ENCODE measurements around the gene ARHGEF19.
"Not testable (repeated sequence)": the region's sequence is repeated elsewhere in the genome, so short reads cannot be mapped to it uniquely, and the experiment has no call there.

Gene ARHGEF19

DNA sequence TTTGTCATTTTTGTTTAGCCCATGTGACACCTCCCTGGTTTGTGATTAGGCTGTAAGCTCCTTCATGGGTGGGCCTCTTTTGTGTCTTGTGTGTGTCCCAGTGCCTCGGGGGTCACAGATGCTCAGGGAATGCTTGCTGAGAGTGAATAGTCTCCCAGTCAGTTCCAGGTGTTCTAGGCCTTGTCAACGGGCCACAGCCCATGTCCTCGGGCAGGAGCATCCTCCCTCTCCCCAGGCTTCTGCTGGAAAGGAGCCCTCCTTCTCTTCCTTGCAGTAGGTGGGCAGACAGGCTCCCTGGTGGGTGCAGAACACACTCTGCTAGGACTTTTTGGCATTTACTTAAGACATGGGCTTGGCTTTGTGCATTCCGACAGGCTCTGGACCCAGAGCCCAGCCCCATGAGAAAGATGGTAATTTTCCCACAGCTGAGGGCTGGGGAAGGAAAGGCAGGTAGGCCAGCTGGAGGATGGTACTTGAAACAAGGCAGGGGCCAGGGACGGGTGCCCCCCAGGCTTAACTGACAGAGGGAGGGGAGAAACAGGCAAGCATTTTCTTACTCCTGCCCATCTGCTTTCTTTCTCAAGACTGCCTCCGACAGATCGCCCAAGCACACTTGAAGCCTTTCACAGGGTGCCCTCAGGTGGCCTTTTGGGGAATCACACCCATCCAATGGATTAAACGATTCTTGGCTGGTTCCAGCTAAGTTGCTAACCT lies 31.6 kb upstream of the ARHGEF19 start:
- DNase-seq = peak; percentile 56

DNA sequence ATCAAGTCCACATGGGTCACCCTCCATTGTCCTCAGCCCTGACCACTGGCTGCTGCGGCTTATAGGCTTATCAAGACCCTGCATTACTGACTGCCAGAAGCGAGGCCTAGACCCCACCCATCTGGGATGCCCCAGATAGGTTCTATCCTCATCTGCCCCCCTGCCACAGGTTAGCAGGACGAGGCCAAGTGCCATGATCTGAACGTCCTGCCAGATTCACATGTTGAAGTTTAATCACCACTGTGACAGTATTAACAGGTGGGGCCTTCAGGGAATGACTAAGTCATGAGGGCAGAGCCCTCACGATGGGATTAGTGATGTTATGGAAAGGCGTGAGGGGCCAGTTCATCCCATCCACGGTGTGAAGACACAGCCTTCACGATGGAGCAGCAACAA lies 30.8 kb upstream of the ARHGEF19 start:
- DNase-seq = no peak

DNA sequence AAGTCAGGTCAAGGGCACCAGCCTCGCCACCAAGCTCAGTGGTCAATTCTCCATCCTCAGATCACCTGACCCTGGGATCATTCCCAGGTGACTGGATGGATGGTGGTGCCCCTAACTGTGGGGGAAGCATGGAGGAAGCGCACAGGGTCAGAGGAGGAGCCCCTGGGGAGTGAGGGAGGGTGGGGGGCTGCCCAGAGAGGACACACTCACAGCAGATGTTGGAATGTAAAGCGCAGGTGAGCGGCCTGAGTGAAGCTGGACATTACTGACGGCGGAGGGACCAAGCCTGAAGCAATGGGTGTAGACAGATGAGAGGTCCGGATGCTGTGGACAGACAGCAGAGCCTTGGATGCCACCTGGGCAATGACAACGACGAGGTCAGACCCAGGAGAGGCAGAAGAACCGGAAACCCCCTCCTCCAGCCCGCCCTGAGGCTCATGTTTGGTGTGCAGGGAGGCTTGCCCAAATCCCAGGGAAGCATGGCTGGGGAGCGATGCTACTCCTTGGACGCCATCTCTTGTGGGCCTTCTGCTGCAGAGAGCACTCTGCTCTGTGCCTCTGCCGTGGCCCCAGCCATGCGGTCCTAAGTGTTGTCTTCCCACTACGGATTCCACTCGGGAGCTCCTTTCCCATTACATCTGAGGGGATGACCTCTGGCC lies 30.2 kb upstream of the ARHGEF19 start:
- no peak for DNase-seq

DNA sequence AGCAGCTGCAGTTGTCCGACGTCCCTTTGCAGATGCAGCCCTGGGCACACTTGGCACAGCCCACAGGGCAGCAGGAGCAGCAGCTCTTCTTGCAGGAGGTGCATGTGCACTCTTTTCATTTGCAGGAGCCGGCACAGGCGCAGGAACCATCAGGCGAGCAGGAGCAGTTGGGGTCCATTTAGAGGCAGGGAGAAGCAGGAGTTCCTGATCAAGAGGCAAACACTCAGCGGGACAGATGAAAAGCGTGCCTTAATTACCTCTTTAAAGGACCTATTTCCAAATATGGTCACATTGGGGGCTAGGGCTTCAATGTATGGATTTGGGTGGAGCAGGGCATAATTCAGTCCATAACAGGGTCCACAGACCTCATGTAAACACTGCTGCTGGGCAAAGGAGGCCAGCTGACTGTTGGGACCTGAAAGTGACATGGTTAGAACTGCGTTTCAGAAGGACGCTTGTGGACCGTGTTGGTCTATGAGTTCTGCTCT lies 28.8 kb upstream of the ARHGEF19 start:
- DNase-seq = no peak

DNA sequence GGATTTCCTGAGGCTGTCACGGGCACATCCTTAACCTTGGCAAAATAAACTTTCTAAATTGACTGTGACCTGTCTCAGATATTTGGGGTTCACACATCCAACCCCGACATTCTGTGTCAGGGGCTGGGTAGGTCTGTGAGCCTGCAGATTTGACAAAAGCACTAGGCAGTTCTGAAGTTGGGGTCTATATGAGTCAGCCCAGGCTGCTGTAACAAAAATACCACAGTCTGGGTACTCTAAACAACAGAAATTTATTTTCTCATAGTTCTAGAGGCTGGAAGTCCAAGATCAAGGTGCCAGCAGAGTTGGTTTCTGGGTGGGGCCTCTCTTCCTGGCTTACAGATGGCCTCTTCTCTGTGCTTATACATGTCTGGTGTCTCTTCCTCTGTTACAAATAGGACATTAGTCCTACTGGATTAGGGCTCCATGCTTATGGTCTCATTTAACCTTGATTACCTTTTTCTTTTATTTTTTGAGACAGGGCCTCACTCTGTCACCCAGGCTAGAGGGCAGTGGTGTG lies 27.6 kb upstream of the ARHGEF19 start:
- no peak for DNase-seq

DNA sequence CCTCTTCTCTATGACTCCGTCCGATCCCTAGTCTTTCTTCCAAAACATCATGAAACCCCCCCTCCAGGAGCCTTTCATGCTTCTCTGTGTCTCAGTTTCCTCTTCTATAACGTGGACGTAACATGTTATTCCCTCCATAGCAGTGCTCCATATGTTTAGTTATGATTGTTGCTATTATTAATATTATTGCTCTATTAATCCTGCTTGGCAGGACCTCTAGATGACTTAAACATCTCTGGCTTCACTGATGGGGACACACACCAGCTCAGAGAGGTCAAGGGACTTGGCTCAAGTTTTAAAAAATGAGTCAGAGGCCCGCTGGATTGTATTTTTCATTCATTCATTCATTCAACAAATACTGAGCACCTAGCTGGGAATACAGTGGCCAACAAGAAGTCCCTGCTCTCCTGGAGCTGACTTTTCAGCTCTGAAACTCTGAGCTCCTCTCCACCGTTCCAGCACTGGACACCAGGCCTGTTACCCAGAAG lies 24.9 kb upstream of the ARHGEF19 start:
- DNase-seq = no peak

DNA sequence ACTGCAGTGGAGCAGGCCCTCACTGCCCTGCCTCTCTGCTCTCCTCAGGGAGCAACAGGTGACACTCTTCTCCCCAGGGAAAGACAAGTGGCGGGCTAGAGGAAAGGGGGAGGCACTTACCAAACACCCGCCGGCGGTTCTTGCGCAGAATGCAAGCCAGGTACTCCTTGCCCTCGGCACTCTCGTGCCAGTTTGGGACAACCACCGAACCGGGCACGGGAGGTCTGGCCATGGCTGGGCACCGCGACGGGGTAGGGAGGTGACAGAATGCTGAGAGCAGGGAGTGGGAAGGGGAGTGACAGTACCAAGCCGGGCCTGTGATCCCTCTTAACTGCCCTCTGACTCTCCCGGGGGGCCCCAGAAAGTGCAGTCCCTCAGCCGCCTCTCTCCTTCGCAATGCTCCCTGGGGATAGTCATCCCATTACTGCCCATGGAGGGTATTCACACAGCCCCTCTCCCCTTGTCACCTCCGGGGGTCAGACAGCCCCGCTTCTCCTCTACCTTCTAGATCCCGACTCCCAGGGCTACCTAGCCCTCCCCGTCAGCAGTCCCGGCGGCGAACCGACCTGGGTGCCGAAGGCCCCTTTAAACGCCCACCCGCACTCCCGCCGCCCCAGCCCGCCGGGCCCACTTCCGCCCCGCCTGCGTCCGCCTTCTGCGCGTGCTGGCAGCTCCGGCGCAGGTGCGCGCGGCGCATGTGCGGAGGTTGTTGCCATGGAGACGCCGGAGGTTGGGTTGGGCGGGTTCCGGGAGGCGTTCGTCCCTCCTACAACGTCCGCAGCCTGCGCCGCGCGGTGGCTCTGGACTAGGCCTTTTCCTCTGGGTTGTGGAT lies 24.3 kb upstream of the ARHGEF19 start, which contains the start of gene CPLANE2:
Gene CPLANE2 (minus strand): TSS at position 673 of the 832 bp plus-strand sequence. CDS start 441 bp downstream, at position 232.
- DNase-seq = peak; percentile 88 to 90

DNA sequence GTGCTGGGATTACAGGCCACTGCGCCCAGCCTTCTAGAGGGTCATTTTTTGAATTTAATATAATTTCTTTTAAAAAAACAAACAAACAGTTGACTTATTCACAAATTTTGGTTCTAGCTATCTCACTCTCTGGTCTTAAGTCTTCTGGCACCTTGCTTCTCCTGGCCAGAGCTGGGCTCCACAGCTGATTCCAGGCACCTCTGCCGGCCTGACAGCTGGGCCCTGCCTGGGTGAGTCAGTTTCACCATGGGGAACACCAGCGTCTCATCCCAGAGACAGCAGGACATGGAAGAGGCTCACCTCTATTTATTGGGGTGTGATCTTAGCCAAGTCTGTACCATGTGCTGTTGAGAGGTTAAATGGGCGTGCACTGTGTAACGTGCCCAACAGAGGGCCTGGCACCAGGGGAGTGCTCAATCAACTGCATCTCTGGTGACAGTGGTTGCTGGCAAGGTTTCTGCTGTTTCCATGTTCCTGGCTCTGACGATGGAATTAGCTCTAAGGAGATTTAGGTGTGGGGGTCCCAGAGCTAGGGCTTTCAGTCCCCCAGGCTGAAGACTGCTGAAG lies 23.6 kb upstream of the ARHGEF19 start:
- DNase-seq = peak; percentile 61 to 63

DNA sequence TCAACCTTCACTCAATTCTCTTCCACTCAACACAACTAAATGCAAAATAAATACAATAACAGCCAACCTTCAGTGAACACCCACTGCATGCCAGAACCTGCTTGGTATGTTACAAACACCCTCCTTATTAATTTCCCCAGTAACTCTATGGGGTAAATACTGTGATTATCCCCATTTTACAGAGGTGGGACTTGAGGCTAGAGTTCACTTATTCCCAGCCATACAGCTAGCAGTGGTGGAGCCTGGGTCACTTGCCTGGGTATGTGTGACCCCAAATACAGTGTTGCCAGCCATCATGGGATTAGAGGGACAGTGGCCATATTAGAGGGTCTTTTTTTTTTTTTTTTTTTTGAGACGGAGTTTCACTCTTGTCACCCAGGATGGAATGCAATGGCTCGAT lies 22.9 kb upstream of the ARHGEF19 start:
- DNase-seq = no peak

DNA sequence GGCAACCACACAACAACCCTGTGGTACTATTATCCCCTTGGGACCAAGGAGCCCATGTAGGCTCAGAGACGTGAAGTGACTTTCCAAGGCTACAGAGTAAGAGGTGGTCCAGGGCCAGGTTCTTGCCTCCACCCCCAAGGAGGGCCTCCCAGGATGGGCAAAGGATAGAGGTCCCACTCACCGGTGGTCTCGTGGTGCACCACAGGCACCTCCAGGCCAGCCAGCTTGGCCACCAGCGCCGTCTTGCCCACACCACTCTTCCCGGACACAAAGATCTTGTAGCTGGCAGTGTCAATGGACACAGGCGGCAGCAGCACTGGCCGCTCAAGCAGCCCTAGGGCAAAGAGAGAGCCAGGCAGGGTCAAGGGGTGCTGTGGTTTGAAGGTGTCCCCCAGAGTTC lies 21.0 kb upstream of the ARHGEF19 start:
- no peak for DNase-seq

DNA sequence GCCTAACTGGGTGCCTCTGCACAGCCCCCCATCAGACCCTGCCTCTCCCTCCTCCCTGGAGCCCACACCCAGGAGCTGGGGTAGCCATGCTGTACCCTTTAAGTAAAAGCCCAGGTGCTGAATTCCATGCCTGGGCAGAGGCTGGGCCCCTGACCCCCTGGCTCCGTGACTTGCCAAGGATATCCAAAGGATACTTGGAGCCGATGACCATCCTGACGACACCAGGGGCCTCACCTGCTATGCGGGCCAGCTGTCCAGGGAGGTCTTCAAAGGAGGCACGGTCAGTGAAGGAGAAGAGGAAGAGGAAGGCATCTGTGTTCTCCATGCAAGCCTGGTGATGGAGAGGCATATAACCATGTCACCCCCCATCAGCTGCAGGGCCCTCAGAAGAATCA lies 19.9 kb upstream of the ARHGEF19 start:
- DNase-seq = no peak

DNA sequence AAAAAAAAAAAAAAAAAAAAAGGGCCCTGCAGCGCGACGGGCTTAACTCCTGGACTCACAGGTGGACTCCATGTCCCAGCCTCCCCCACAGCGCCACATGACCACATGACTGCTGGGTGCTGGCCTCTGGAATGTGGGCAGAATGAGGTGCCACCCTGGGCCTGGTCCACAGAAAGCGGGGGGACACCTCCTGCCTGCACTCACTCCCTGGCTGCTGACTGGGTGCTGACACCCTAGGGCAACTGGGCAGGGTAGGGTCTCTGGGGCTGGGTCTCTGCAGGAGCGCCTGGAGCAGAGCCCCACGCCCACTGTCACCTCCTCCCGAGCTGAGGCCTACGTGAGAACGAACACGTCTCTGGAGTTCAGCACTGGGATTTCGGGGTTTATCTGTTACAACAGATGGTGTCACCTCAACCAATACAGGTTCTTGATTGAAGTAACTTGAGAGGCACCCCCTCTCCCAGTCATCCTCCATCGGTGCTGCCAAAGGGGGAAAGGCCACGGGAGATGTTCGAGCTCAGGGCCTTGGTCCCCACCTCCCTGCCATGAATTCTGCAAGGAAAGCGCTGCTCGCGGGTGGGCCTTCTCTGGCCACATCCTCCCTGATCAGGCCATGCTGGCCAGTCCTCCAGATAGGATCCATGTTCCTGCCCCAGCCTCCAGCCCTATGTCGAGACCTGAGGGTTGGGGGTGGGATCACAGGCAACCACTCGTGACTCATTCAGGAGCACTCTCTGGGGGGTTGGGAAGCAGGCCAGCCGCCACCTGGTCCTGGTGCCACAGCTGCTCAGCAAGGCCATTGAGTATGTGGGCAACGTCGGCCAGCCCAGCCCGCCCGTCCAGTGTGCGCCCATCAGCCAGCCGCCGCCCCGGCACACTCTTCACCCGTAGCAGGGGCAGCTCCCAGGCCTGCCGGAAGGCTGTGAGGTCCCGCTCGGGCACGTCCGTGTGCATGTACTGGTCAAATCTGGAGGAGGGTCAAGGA lies 19.2 kb upstream of the ARHGEF19 start:
- no peak for DNase-seq

DNA sequence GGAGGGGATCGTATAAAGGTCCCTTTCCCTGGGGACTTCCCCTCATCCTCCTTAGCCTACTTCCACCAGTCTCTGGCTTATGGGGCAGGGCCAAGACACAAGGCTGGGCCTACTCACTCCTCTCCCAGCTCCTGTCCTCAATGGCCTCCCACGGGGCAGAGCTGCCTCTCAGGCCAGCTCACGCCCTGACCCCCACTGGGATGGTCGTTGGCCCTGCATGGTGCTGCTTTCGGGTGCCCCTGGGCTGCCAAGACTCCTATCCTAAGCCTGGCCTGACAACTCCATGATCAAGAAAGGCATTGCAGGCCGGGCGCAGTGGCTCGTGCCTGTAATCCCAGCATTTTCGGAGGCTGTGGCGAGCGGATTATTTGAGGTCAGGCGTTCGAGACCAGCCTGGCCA lies 18.3 kb upstream of the ARHGEF19 start:
- no peak for DNase-seq

DNA sequence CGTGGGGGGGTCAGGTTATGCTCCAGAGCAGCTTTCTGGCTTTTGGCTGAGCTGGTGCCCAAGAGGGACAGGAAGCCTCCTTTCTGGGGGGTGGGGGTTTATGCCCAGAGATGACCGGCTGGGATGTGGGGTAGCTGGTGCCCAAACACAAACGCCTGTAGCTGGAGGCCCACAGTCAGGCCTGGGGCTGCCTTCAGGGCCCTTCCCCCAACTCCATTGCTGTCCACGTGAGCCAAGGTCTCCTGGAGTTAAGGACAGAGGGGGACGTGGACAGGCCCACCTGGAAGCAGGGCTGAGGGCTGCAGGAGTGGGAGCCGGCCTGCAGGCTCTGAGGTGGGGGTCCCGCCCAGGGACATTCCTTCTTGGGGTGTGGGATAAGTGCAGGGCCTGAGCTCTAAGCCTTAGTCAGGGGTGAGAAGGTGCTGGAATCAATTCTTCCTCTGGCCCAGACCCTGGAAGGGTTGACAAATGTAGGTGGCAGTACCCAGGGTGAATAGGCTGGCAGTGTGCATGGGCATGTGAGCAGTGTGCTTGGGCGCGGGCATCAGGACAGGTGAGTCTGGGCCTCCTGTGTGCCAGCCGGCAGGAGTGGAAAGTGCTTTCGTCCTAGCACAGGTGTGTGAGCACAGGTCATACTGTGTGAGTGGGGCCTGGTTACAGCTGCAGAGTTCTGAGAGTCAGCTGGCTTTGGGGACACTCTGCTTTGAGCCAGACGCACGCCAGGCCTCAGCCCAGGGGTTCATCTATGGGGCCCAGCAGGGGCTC lies 17.7 kb upstream of the ARHGEF19 start:
- no peak for DNase-seq

DNA sequence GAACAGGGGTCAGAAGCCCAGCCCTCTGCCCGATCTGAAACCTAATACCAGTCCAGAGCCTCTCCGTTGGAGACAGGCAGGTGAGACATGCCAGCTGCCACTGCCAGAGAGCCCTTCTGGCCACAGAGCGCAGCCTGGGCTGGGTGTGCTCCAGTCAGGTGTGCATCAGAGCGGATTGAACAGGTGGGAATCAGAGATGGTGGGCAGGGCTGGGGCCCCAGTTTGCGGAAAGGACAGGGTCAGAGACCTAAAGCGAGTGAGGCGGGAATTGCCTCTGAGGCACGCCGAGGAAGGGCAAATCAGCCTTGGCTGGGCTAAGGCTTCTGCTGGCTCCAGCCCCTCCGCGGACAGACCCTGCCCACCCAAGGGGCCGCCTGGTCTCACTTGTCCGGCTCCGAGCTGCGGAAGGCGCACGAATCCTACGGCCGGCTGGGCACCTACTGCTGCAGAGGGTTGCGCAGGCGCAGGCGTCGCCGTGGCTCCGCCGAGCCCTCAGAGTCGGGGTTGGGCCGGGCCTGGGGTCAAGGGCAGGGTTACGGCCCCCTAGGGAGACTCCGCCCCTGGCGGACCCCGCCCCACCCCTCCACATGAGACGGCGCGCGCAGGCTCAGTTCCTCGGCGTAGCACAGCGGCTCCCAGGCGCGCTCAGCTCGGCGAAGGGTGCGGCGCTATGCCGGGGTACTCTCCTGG lies 14.2 kb upstream of the ARHGEF19 start:
- DNase-seq = peak in 1 of 2 experiments; percentile 25

DNA sequence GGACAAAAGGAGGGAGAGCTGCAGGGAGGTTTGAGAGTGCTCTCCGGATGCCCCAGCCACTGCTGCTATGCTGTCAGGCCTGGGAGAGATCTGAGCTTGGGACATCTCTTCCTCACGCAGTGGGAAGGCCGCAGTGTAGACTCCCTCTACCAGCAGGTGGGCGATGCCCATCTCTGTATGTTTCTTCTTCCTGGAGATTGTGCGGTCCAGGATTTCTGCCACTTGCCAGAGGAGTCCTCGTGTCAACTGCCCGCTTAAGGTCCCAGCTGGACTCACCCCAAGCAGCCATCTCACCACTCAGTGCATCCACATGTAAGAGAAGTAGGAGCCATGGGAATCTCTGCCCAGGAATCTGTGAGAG lies 13.7 kb upstream of the ARHGEF19 start:
- DNase-seq = no peak

DNA sequence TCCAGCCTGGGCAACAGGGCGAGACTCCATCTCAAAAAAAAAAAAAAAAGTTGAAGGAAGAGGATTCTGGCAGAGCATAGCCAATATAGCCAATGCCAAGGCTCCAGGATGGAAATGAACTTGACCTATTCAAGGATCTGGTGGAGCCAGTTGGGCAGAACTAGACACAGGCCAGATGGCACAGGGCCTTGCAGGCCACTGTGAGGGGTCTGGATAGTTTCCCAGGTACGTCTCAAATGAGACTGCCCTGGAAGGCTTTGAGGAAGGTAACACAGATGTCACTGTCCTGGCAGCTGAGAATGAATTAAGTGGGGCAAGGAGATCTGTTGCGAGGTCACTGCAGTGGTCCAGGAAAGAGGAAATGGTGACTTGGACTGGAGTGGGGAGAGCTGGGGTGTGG lies 12.0 kb upstream of the ARHGEF19 start:
- DNase-seq = no peak

DNA sequence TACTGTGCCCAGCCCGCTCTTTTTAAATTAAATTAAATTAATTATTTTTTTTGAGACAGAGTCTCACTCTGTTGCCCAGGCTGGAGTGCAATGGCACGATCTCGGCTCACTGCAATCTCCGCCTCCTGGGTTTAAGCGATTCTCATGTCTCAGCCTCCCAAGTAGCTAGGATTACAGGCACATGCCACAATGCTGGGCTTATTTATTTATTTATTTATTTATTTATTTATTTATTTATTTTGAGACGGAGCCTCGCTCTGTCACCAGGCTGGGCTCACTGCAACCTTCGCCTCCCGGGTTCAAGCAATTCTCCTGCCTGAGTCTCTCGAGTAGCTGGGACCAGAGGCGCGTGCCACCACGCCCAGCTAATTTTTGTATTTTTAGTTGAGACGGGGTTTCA lies 10.3 kb upstream of the ARHGEF19 start:
- DNase-seq = not testable (repeated sequence)

DNA sequence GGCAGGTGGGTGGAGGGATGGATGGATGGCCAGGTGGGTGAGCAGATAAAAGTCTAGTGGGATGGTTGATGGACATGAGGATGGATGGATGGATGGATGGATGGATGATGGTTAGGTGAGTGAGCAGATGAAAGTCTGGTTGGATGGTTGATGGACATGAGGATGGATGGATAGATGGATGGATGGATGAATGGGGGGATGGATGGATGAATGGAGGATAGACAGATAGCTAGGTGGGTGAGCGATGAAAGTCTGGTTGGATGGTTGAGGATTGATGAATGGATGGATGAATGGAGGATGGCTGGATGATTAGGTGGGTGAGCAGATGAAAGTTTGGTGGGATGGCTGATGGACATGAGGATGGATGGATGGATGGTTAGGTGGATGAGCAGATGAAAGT lies 9.0 kb upstream of the ARHGEF19 start:
- DNase-seq = no peak

DNA sequence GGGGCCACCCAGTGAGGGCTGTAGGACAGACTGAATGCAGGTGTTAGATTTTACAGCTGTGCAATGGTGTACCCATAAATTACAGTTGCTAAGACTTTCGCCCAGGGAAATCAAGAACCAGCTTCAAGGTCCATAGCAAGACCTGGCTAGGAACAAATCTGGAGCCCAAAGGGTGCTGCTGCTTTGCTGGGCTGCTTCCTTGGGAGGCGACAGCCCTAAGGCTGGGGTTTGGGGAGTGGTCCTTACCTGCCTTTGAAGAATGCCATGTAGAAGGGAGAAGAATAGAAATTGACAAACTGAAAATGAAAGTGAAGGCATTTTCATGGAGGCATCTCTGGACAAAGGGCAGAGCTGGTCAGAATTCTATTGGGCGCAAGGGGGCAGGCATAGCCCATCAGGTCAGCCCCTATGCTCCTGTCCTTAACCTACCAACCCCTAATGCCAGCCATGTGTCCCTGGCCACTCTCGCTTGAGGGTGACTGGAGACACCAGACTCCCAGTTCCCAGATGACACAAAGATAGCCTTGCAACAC lies 7.6 kb upstream of the ARHGEF19 start:
- DNase-seq = no peak
